Activated naive CD4-positive, alpha-beta T cell (primary cell): ENCODE results near the gene CFAP43.
A peak's percentile ranks its signal among the peaks of the same experiment; 100 is the strongest.

Experiments
- DNase-seq, 4 experiments: peaks; one replicate each; lab custom pipeline; 2025; lab: John Stamatoyannopoulos, UW

The CFAP43 gene

GRCh38 chr10:104142081-104142480 is 90.1 kb downstream of the CFAP43 start:
- DNase-seq, result no peak

GRCh38 chr10:104139221-104139620 is 92.9 kb downstream of the CFAP43 start:
- no peak for DNase-seq

GRCh38 chr10:104138131-104138530 is 94.0 kb downstream of the CFAP43 start:
- DNase-seq, result no peak

GRCh38 chr10:104130041-104130440 is 102.1 kb downstream of the CFAP43 start:
- DNase-seq, result no peak

- no peak for DNase-seq
Measured at GRCh38 chr10:104128214-104128613, 104.0 kb downstream of the CFAP43 start.

- no peak for DNase-seq
Measured at GRCh38 chr10:104127411-104127810, 104.8 kb downstream of the CFAP43 start.

- no peak for DNase-seq
Measured at GRCh38 chr10:104123397-104123796, 108.8 kb downstream of the CFAP43 start.

- no peak for DNase-seq
Measured at GRCh38 chr10:104122225-104123107, 109.7 kb downstream of the CFAP43 start.

- peak; percentile 96 to 99 (median 97) for DNase-seq
Measured at GRCh38 chr10:104121485-104122224, 110.5 kb downstream of the CFAP43 start, which contains the start of gene SFR1. Gene SFR1 (plus strand): TSS chr10:104122171. CDS start chr10:104122184, 13 bp downstream.

- DNase-seq, result peak; percentile 46 to 71 (median 50)
Measured at GRCh38 chr10:104120903-104121484, 111.2 kb downstream of the CFAP43 start.

GRCh38 chr10:104120512-104120902 is 111.7 kb downstream of the CFAP43 start:
- no peak for DNase-seq

- no peak for DNase-seq
Measured at GRCh38 chr10:104119996-104120395, 112.2 kb downstream of the CFAP43 start.

- no peak for DNase-seq
Measured at GRCh38 chr10:104117839-104118323, 114.3 kb downstream of the CFAP43 start.

- no peak for DNase-seq
Measured at GRCh38 chr10:104113376-104113956, 118.7 kb downstream of the CFAP43 start.

GRCh38 chr10:104109908-104110662 is 122.1 kb downstream of the CFAP43 start:
- DNase-seq, result no peak

GRCh38 chr10:104104926-104105325 is 127.2 kb downstream of the CFAP43 start:
- no peak for DNase-seq

- no peak for DNase-seq
Measured at GRCh38 chr10:104104418-104104817, 127.7 kb downstream of the CFAP43 start.

GRCh38 chr10:104103956-104104355 is 128.2 kb downstream of the CFAP43 start:
- DNase-seq, result no peak

- DNase-seq, result no peak
Measured at GRCh38 chr10:104101902-104102301, 130.3 kb downstream of the CFAP43 start.

- no peak for DNase-seq
Measured at GRCh38 chr10:104100795-104101194, 131.4 kb downstream of the CFAP43 start.

- no peak for DNase-seq
Measured at GRCh38 chr10:104099941-104100340, 132.2 kb downstream of the CFAP43 start.
